Duodenal mucosa (tissue), 2 donors: ENCODE data around the gene EEF2K.
A peak's percentile ranks its signal among the peaks of the same experiment; 100 is the strongest.

Source experiments
- H3K27ac ChIP-seq: one replicate; pipeline ENCODE4 v1.7.0; 2013; ENCODE audit warnings: low read depth, low read length
- H3K27me3 ChIP-seq, 2 donors: one replicate each; pipeline ENCODE4 v1.7.0; 2013; ENCODE audit warnings: low read length in 2 of 2, control low read depth in 1 of 2; ENCODE audit not compliant: insufficient read depth in 2 of 2, control insufficient read depth in 1 of 2
- H3K36me3 ChIP-seq, 2 donors: one replicate each; pipeline ENCODE4 v1.7.0; 2013; ENCODE audit warnings: low read length in 2 of 2, control low read depth in 1 of 2; ENCODE audit not compliant: insufficient read depth in 2 of 2, control insufficient read depth in 1 of 2
- H3K4me1 ChIP-seq, 2 donors: one replicate each; pipeline ENCODE4 v1.7.0; 2013; ENCODE audit warnings: low read length in 2 of 2, control low read depth in 1 of 2; ENCODE audit not compliant: insufficient read depth in 2 of 2, control insufficient read depth in 1 of 2
- H3K4me3 ChIP-seq, 2 donors: one replicate each; pipeline ENCODE4 v1.7.0; 2013; ENCODE audit warnings: low read length in 2 of 2, low read depth in 1 of 2
- H3K9ac ChIP-seq, 2 donors: one replicate each; pipeline ENCODE4 v1.7.0; 2013; ENCODE audit warnings: low read length in 2 of 2, low read depth in 1 of 2
- H3K9me3 ChIP-seq, 2 donors: one replicate each; pipeline ENCODE4 v1.7.0; 2013; ENCODE audit warnings: low read length in 2 of 2, control low read depth in 1 of 2; ENCODE audit not compliant: control insufficient read depth in 1 of 2

The EEF2K gene

GRCh38 chr16:22220069-22220440 is 14.0 kb downstream of the EEF2K start:
- no peak overlapping the region for H3K27ac ChIP-seq
- no peak overlapping the region for H3K4me3 ChIP-seq
- H3K4me1 ChIP-seq, result no peaks in the 10 kb centered on the region
- no peaks in the 10 kb centered on the region for H3K9me3 ChIP-seq
- H3K27me3 ChIP-seq, result no peaks in the 10 kb centered on the region
- H3K36me3 ChIP-seq, result peaks cover 0 to 3% of the 10 kb centered on the region in 2 donors
- H3K9ac ChIP-seq, result no peak overlapping the region

- Histone ChIP-seq H3K4me1 (no peaks in the 10 kb centered on the region), H3K9ac (no peak overlapping the region), H3K4me3 (no peak overlapping the region), H3K9me3 (no peaks in the 10 kb centered on the region), H3K27ac (no peak overlapping the region), H3K27me3 (no peaks in the 10 kb centered on the region), H3K36me3 (peaks cover 3 to 4% of the 10 kb centered on the region in 2 donors)
Measured at GRCh38 chr16:22220714-22221113, 14.6 kb downstream of the EEF2K start.

GRCh38 chr16:22222006-22222405 is 15.9 kb downstream of the EEF2K start:
- Histone ChIP-seq H3K36me3 (peaks cover 3 to 7% of the 10 kb centered on the region in 2 donors), H3K9ac (no peak overlapping the region), H3K4me3 (no peak overlapping the region), H3K4me1 (no peaks in the 10 kb centered on the region), H3K9me3 (no peaks in the 10 kb centered on the region), H3K27me3 (no peaks in the 10 kb centered on the region), H3K27ac (no peak overlapping the region)

- Histone ChIP-seq H3K36me3 (peaks cover 3 to 7% of the 10 kb centered on the region in 2 donors), H3K4me1 (no peaks in the 10 kb centered on the region), H3K9ac (no peak overlapping the region), H3K4me3 (no peak overlapping the region), H3K27me3 (no peaks in the 10 kb centered on the region), H3K9me3 (no peaks in the 10 kb centered on the region), H3K27ac (no peak overlapping the region)
Measured at GRCh38 chr16:22222998-22223397, 16.9 kb downstream of the EEF2K start.

- H3K9me3 ChIP-seq, result no peaks in the 10 kb centered on the region
- no peak overlapping the region for H3K9ac ChIP-seq
- H3K4me1 ChIP-seq, result no peaks in the 10 kb centered on the region
- no peaks in the 10 kb centered on the region for H3K27me3 ChIP-seq
- H3K36me3 ChIP-seq, result peaks cover 0 to 12% of the 10 kb centered on the region in 2 donors
- H3K27ac ChIP-seq, result no peak overlapping the region
- H3K4me3 ChIP-seq, result no peak overlapping the region
Measured at GRCh38 chr16:22225060-22225459, 19.0 kb downstream of the EEF2K start.

- H3K9me3 ChIP-seq, result no peaks in the 10 kb centered on the region
- H3K9ac ChIP-seq, result no peak overlapping the region
- H3K4me3 ChIP-seq, result no peak overlapping the region
- no peaks in the 10 kb centered on the region for H3K27me3 ChIP-seq
- peaks cover 12 to 15% of the 10 kb centered on the region in 2 donors for H3K4me1 ChIP-seq
- H3K36me3 ChIP-seq, result peaks cover 0 to 22% of the 10 kb centered on the region in 2 donors
- no peak overlapping the region for H3K27ac ChIP-seq
Measured at GRCh38 chr16:22229889-22230288, 23.8 kb downstream of the EEF2K start.

- Histone ChIP-seq H3K4me1 (peaks cover 17 to 18% of the 10 kb centered on the region in 2 donors), H3K27ac (peak overlapping the region; percentile 48), H3K9ac (no peak overlapping the region), H3K4me3 (no peak overlapping the region), H3K27me3 (no peaks in the 10 kb centered on the region), H3K9me3 (no peaks in the 10 kb centered on the region), H3K36me3 (peaks cover 0 to 18% of the 10 kb centered on the region in 2 donors)
Measured at GRCh38 chr16:22232277-22233036, 26.4 kb downstream of the EEF2K start.

- Histone ChIP-seq H3K27ac (peak overlapping the region; percentile 39), H3K9ac (peak overlapping the region in 1 of 2 donors; percentile 15), H3K27me3 (no peaks in the 10 kb centered on the region), H3K36me3 (peaks cover 0 to 18% of the 10 kb centered on the region in 2 donors), H3K9me3 (no peaks in the 10 kb centered on the region), H3K4me3 (no peak overlapping the region), H3K4me1 (peaks cover 17 to 18% of the 10 kb centered on the region in 2 donors)
Measured at GRCh38 chr16:22233037-22233372, 26.9 kb downstream of the EEF2K start.

- peaks cover 0 to 8% of the 10 kb centered on the region in 2 donors for H3K36me3 ChIP-seq
Measured at GRCh38 chr16:22235839-22236745, 30.0 kb downstream of the EEF2K start.

GRCh38 chr16:22239131-22239805 is 33.2 kb downstream of the EEF2K start:
- H3K9me3 ChIP-seq, result no peaks in the 10 kb centered on the region
- H3K27ac ChIP-seq, result no peak overlapping the region
- H3K4me3 ChIP-seq, result no peak overlapping the region
- H3K4me1 ChIP-seq, result peaks cover 14% of the 10 kb centered on the region in 2 donors
- H3K27me3 ChIP-seq, result no peaks in the 10 kb centered on the region
- H3K9ac ChIP-seq, result no peak overlapping the region
- peaks cover 0 to 3% of the 10 kb centered on the region in 2 donors for H3K36me3 ChIP-seq

More at GRCh38 chr16:22235839-22236745, 30.0 kb downstream of the EEF2K start:
- Histone ChIP-seq H3K4me1 (peaks cover 26 to 29% of the 10 kb centered on the region in 2 donors), H3K9ac (no peak overlapping the region), H3K27me3 (no peaks in the 10 kb centered on the region), H3K27ac (no peak overlapping the region), H3K4me3 (no peak overlapping the region), H3K9me3 (no peaks in the 10 kb centered on the region)
